Measurements from ENCODE around the gene LCP2. TPM values are rescaled to one million over a fixed set of nuclear protein-coding genes. Genes with fewer than 3 reads are reported as not detected.

LCP2 gene
- total and polyA plus RNA-seq, 10 of the 15 experiments (the other 5 are each of a cell fraction or from before 2014, with no cell fraction given), result 8.0 to 50.5 (median 20.6) TPM

DNA sequence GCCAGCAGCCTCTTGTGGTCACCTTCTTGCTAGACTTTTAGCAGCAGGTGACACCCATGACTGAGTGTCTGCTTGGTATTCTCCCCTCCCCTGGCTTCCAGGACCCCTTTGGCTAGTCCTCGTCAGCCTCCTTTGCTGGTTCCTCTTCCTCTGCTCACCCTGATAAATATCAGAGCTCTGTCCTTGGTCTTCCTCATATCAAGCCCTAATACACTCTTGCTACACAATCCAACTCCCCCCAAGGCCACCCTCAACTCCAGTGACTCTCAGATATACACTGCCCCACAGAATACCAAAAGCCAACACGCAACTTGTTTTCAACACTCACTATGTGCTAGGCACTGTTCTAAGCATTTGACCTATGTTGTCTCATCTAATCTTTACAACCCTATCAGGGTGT lies 30.3 kb upstream of the LCP2 start:
- Histone ChIP-seq H2AFZ (ENCODE audit: control insufficient read depth, low read depth, low read length) (peak overlapping the region; percentile 11), H3K27me3 (replicated peaks in 1 of 2; ENCODE audit: control insufficient read depth in 2 of 2, insufficient read depth in 2 of 2, low read length in 1 of 2) (no peaks in the 10 kb centered on the region), H3K9ac (ENCODE audit: control insufficient read depth, insufficient read depth, low read length) (no peak overlapping the region), H3K79me2 (ENCODE audit: control insufficient read depth, insufficient read depth, low read length) (no peaks in the 10 kb centered on the region), H3K4me1 (ENCODE audit: control insufficient read depth, insufficient read depth, low read length) (peaks cover 42% of the 10 kb centered on the region), H3K9me3 (replicated peaks; ENCODE audit: control insufficient read depth, insufficient read depth, low read length) (no peaks in the 10 kb centered on the region), H4K20me1 (ENCODE audit: control insufficient read depth, insufficient read depth) (no peaks in the 10 kb centered on the region), H3K36me3 (ENCODE audit: control insufficient read depth in 2 of 2, insufficient read depth in 2 of 2, low read length in 1 of 2) (no peaks in the 10 kb centered on the region), H3K27ac (ENCODE audit: control insufficient read depth, insufficient read depth) (peak overlapping the region; percentile 6; the same call in 1 of the 2 replicates), H3K4me2 (ENCODE audit: control insufficient read depth, insufficient read depth) (peak overlapping the region; percentile 36), H3K4me3 (no peak overlapping the region)
- no TSS peak for BruUV-seq (replicated peaks)
- ChIA-PET CTCF (interaction anchor here (0.7 to 3.7 kb wide), 12 partner anchors 10 to 93 kb away, joined by 3 to 31 read pairs (median 6); partner anchors contain the start of gene LCP2), RAD21 (ENCODE audit: unreplicated experiment) (interaction anchor here (1.2 to 6.7 kb wide), 9 partner anchors 12 to 61 kb away, joined by 4 to 96 read pairs (median 8); partner anchors contain the start of gene LCP2), SMC1A (ENCODE audit: uncharacterized antibody, unreplicated experiment) (interaction anchor here (0.9 to 4.4 kb wide), 9 partner anchors 10 to 51 kb away, joined by 6 to 118 read pairs (median 12); partner anchors contain the start of gene LCP2), POLR2A (interaction anchor here (0.8 to 3.3 kb wide), 6 partner anchors 14 to 51 kb away, joined by 3 to 31 read pairs (median 9); partner anchors contain the start of gene LCP2)
- WGBS (ENCODE audit: insufficient coverage, insufficient replicate concordance, low lambda C conversion rate, missing lambda C conversion rate), result 96% methylated on average over 2 of the region's 2 CpGs
- intact Hi-C loops (cut with micrococcal nuclease; ENCODE audit: unreplicated experiment), result no loop called here
- TF ChIP-seq SREBF1 (IDR thresholded peaks at IDR 0.05; ENCODE audit: low read length) (no peak), IKZF1 (conservative IDR thresholded peaks at IDR 0.05) (no peak), NRF1 (conservative IDR thresholded peaks at IDR 0.05; ENCODE audit: low read depth, low read length) (no peak), KDM1A (IDR thresholded peaks at IDR 0.05; ENCODE audit: borderline replicate concordance) (no peak), ZNF207 (IDR thresholded peaks at IDR 0.05; ENCODE audit: borderline replicate concordance) (no peak), BRCA1 (IDR thresholded peaks at IDR 0.05; ENCODE audit: low read depth, low read length) (no peak), BHLHE40 (IDR thresholded peaks at IDR 0.05; ENCODE audit: borderline replicate concordance in 1 of 2, low read depth in 2 of 2, low read length in 1 of 2) (no peak), GATAD2B (conservative IDR thresholded peaks at IDR 0.05; ENCODE audit: low read depth) (no peak), KLF5 (IDR thresholded peaks at IDR 0.05; ENCODE audit: partially characterized antibody) (no peak), SIX5 (IDR thresholded peaks at IDR 0.05; ENCODE audit: low read depth, low read length, severe bottlenecking) (no peak), SRF (IDR thresholded peaks at IDR 0.05; ENCODE audit: low read depth in 2 of 2, low read length in 2 of 2) (no peak), ATF7 (IDR thresholded peaks at IDR 0.05; ENCODE audit: low read depth) (no peak), IKZF2 (IDR thresholded peaks at IDR 0.05) (no peak), EZH2 (IDR thresholded peaks at IDR 0.05; ENCODE audit: borderline replicate concordance, control insufficient read depth, low read depth, low read length) (no peak), NFXL1 (IDR thresholded peaks at IDR 0.05; ENCODE audit: borderline replicate concordance) (no peak), TARDBP (IDR thresholded peaks at IDR 0.05; ENCODE audit: borderline replicate concordance) (no peak)
- TF ChIP-seq, protein P1, sequence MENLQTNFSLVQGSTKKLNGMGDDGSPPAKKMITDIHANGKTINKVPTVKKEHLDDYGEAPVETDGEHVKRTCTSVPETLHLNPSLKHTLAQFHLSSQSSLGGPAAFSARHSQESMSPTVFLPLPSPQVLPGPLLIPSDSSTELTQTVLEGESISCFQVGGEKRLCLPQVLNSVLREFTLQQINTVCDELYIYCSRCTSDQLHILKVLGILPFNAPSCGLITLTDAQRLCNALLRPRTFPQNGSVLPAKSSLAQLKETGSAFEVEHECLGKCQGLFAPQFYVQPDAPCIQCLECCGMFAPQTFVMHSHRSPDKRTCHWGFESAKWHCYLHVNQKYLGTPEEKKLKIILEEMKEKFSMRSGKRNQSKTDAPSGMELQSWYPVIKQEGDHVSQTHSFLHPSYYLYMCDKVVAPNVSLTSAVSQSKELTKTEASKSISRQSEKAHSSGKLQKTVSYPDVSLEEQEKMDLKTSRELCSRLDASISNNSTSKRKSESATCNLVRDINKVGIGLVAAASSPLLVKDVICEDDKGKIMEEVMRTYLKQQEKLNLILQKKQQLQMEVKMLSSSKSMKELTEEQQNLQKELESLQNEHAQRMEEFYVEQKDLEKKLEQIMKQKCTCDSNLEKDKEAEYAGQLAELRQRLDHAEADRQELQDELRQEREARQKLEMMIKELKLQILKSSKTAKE (IDR thresholded peaks at IDR 0.05; ENCODE audit: low read depth, poor library complexity, severe bottlenecking), result no peak
- TF ChIP-seq, protein P2, sequence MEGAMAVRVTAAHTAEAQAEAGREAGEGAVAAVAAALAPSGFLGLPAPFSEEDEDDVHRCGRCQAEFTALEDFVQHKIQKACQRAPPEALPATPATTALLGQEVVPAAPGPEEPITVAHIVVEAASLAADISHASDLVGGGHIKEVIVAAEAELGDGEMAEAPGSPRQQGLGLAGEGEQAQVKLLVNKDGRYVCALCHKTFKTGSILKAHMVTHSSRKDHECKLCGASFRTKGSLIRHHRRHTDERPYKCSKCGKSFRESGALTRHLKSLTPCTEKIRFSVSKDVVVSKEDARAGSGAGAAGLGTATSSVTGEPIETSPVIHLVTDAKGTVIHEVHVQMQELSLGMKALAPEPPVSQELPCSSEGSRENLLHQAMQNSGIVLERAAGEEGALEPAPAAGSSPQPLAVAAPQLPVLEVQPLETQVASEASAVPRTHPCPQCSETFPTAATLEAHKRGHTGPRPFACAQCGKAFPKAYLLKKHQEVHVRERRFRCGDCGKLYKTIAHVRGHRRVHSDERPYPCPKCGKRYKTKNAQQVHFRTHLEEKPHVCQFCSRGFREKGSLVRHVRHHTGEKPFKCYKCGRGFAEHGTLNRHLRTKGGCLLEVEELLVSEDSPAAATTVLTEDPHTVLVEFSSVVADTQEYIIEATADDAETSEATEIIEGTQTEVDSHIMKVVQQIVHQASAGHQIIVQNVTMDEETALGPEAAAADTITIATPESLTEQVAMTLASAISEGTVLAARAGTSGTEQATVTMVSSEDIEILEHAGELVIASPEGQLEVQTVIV (IDR thresholded peaks at IDR 0.05; ENCODE audit: borderline replicate concordance, partially characterized antibody), result no peak
- in situ Hi-C loops (cut with MboI), result no loop called here
- FAIRE-seq, result no peak
- no peak for ATAC-seq
- DNase-seq (ENCODE audit: low read depth, low spot score), result no peak
